Activated CD4-positive, alpha-beta T cell treated with anti-CD3 and anti-CD28 coated beads, Interleukin-2, amount 10 ng/mL, durations not matched to agents 7 days and 5 days (primary cell): ENCODE data around the gene CUX1. TPM values are rescaled to one million over a fixed set of nuclear protein-coding genes. Genes with fewer than 3 reads are reported as not detected.

ENCODE experiments used
- CTCF ChIA-PET: fragments of 350-600 bp; sonication (Branson Sonifier 250); formaldehyde crosslinking; loops from one replicate; lab custom pipeline; 2021; ENCODE audit warnings: antibody characterized with exemption; lab: Charles Lee
- POLR2A ChIA-PET: fragments of 350-600 bp; sonication (Branson Sonifier 250); formaldehyde crosslinking; loops from one replicate; lab custom pipeline; 2021; ENCODE audit warnings: antibody characterized with exemption; lab: Charles Lee
- DNase-seq: peaks from one replicate; pipeline ENCODE4 v3.0.0-alpha.2; 2020
- H3K27ac Mint-ChIP-seq: one replicate; pipeline ENCODE4 v1.8.0; 2021; ENCODE audit warnings: mild to moderate bottlenecking, moderate library complexity, mixed read lengths
- H3K27me3 Mint-ChIP-seq: one replicate; pipeline ENCODE4 v1.8.0; 2021; ENCODE audit warnings: mixed read lengths
- H3K36me3 Mint-ChIP-seq: one replicate; pipeline ENCODE4 v1.8.0; 2021; ENCODE audit warnings: low read depth, mixed read lengths
- H3K4me1 Mint-ChIP-seq: one replicate; pipeline ENCODE4 v1.8.0; 2021; ENCODE audit warnings: mixed read lengths
- H3K4me3 Mint-ChIP-seq: one replicate; pipeline ENCODE4 v1.8.0; 2021; ENCODE audit warnings: mild to moderate bottlenecking, moderate library complexity, mixed read lengths
- H3K9me3 Mint-ChIP-seq: one replicate; pipeline ENCODE4 v1.8.0; 2021; ENCODE audit warnings: mixed read lengths
- total RNA-seq, 2 experiments: library from RNA; stranded (reverse); gene quantifications; one replicate each; pipeline ENCODE4 v1.2.3, GENCODE V29; 2021

CUX1 gene
- total RNA-seq, 2 experiments from 2014 or later: 27.8 to 34.7 TPM

- Mint-ChIP-seq H3K36me3 (no peaks in the 10 kb centered on the region), H3K27ac (no peak overlapping the region), H3K4me3 (no peak overlapping the region), H3K27me3 (no peaks in the 10 kb centered on the region), H3K9me3 (peaks cover under 1% of the 10 kb centered on the region), H3K4me1 (peaks cover 5% of the 10 kb centered on the region)
- no peak for DNase-seq
- CTCF ChIA-PET: no interaction called here
- POLR2A ChIA-PET: no interaction called here
These were observed 242.1 kb downstream of the CUX1 start for GRCh38 chr7:102059524-102059923.

- H3K27me3 Mint-ChIP-seq: no peaks in the 10 kb centered on the region
- H3K9me3 Mint-ChIP-seq: no peaks in the 10 kb centered on the region
- no peaks in the 10 kb centered on the region for H3K4me1 Mint-ChIP-seq
- POLR2A ChIA-PET: no interaction called here
- no peaks in the 10 kb centered on the region for H3K36me3 Mint-ChIP-seq
- H3K27ac Mint-ChIP-seq: no peak overlapping the region
- no peak for DNase-seq
- CTCF ChIA-PET: interaction anchor here (1.3 kb wide), 1 partner anchor 29 kb away, joined by 4 read pairs; no protein-coding TSS in a partner anchor
- no peak overlapping the region for H3K4me3 Mint-ChIP-seq
These were observed 244.0 kb downstream of the CUX1 start for GRCh38 chr7:102061354-102061945.

DNA sequence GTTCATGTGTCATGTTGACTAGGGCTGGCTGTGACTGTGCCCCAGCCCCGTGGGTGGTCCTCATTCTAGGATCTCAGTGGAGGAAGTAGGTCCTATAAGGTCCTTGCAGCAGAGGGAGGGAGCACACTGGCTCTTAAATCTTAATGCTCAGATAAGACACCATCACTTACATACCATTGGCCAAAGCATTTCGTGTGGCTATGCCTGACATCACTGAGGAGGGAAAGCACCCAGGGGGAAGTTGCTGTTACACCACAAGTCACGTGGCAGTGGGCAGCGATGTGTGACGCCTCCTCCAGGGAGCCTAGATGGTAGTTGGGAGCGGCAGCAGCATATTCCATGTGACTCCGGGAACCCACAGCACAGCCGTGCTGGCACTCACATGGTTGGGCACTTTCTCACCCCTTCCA, 244.6 kb downstream of the CUX1 start:
- ChIA-PET CTCF (interaction anchor here (1.3 kb wide), 1 partner anchor 30 kb away, joined by 4 read pairs; no protein-coding TSS in a partner anchor), POLR2A (no interaction called here)
- H3K27ac Mint-ChIP-seq: no peak overlapping the region
- H3K36me3 Mint-ChIP-seq: no peaks in the 10 kb centered on the region
- no peaks in the 10 kb centered on the region for H3K27me3 Mint-ChIP-seq
- H3K4me1 Mint-ChIP-seq: no peaks in the 10 kb centered on the region
- no peaks in the 10 kb centered on the region for H3K9me3 Mint-ChIP-seq
- no peak for DNase-seq
- no peak overlapping the region for H3K4me3 Mint-ChIP-seq

- Mint-ChIP-seq H3K4me3 (no peak overlapping the region), H3K9me3 (no peaks in the 10 kb centered on the region), H3K27me3 (no peaks in the 10 kb centered on the region), H3K4me1 (no peaks in the 10 kb centered on the region), H3K27ac (no peak overlapping the region), H3K36me3 (no peaks in the 10 kb centered on the region)
- DNase-seq: no peak
- POLR2A ChIA-PET: no interaction called here
- CTCF ChIA-PET: interaction anchor here (0.8 kb wide), 1 partner anchor 12 kb away, joined by 4 read pairs; no protein-coding TSS in a partner anchor
These were observed 246.3 kb downstream of the CUX1 start for GRCh38 chr7:102063690-102064180.

GRCh38 chr7:102064361-102065025, 247.1 kb downstream of the CUX1 start:
- H3K4me3 Mint-ChIP-seq: no peak overlapping the region
- CTCF ChIA-PET: interaction anchor here (0.6 to 0.8 kb wide), 2 partner anchors 13 to 26 kb away, joined by 3 to 4 read pairs; no protein-coding TSS in a partner anchor
- DNase-seq: no peak
- H3K27me3 Mint-ChIP-seq: no peaks in the 10 kb centered on the region
- H3K27ac Mint-ChIP-seq: peak overlapping the region; percentile 41
- H3K9me3 Mint-ChIP-seq: no peaks in the 10 kb centered on the region
- no peaks in the 10 kb centered on the region for H3K36me3 Mint-ChIP-seq
- H3K4me1 Mint-ChIP-seq: no peaks in the 10 kb centered on the region
- POLR2A ChIA-PET: no interaction called here

DNA sequence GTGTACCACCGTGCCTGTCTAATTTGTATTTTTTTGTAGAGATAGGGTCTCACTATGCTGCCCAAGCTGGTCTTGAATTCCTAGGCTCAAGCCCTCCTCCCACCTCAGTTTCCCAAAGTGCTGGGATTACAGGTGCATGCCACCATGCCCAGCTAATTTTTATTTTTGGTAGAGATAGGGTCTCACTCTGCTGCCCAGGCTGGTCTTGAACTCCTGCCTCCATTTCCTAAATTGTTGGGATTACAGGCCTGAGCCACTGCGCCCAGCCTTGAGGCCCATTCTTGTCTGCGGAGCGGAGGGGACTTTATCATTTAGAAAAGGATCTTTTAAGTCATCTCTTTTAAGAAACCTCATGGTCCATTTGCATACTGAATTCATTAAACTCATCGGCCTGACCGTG, 247.8 kb downstream of the CUX1 start:
- Mint-ChIP-seq H3K27ac (no peak overlapping the region), H3K4me3 (no peak overlapping the region), H3K9me3 (peaks cover 3% of the 10 kb centered on the region), H3K27me3 (no peaks in the 10 kb centered on the region), H3K36me3 (peaks cover 3% of the 10 kb centered on the region), H3K4me1 (no peaks in the 10 kb centered on the region)
- ChIA-PET POLR2A (no interaction called here), CTCF (no interaction called here)
- no peak for DNase-seq

DNA sequence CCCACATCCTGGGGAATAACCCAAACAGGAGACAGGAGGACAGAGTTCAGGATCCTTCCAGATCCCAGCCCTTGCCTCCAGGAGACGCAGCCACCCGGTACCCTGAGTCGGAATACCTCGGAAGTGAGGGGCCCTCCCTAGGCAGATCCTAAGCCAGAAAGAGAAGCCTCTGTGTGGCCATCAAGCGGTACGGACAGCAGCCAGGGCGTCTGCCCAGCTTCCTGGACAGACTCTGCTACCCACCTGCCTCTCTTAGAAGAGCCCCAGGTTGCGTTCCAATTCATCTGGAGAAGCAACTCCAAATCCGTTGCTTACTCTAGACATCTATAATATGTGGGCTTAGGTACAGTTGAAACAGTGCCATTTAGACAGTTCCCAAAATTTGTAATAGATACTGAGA, 249.1 kb downstream of the CUX1 start:
- DNase-seq: no peak
- Mint-ChIP-seq H3K36me3 (peaks cover 8% of the 10 kb centered on the region), H3K4me1 (no peaks in the 10 kb centered on the region), H3K9me3 (peaks cover 11% of the 10 kb centered on the region), H3K4me3 (no peak overlapping the region), H3K27ac (no peak overlapping the region), H3K27me3 (no peaks in the 10 kb centered on the region)
- POLR2A ChIA-PET: no interaction called here
- CTCF ChIA-PET: interaction anchor here (0.6 kb wide), 1 partner anchor 733 kb away, joined by 3 read pairs; no protein-coding TSS in a partner anchor

DNA sequence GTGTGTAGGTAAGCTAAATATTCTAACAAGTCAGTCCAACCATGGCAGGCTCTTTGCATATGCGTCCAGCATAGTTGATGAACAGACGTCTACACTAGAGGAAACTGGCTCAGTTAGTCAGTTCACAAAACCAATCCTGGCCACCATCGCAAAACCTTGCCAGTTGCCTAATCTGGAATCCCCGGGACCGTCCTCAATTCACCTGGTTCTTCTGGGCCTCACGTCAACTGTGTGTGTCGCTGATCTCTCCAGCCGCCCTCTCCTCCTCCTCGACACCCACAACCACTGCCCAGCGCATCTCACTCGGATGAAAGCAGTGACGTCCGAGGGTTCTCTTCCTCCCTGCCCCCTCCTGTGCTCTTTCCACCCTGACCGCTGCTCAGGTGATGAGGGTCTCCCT, 251.4 kb downstream of the CUX1 start:
- Mint-ChIP-seq H3K36me3 (peaks cover 20% of the 10 kb centered on the region), H3K9me3 (peaks cover 18% of the 10 kb centered on the region), H3K27me3 (no peaks in the 10 kb centered on the region), H3K4me1 (peaks cover 2% of the 10 kb centered on the region), H3K4me3 (no peak overlapping the region), H3K27ac (no peak overlapping the region)
- CTCF ChIA-PET: interaction anchor here (0.5 kb wide), 1 partner anchor 166 kb away, joined by 3 read pairs; no protein-coding TSS in a partner anchor
- POLR2A ChIA-PET: no interaction called here
- no peak for DNase-seq

DNA sequence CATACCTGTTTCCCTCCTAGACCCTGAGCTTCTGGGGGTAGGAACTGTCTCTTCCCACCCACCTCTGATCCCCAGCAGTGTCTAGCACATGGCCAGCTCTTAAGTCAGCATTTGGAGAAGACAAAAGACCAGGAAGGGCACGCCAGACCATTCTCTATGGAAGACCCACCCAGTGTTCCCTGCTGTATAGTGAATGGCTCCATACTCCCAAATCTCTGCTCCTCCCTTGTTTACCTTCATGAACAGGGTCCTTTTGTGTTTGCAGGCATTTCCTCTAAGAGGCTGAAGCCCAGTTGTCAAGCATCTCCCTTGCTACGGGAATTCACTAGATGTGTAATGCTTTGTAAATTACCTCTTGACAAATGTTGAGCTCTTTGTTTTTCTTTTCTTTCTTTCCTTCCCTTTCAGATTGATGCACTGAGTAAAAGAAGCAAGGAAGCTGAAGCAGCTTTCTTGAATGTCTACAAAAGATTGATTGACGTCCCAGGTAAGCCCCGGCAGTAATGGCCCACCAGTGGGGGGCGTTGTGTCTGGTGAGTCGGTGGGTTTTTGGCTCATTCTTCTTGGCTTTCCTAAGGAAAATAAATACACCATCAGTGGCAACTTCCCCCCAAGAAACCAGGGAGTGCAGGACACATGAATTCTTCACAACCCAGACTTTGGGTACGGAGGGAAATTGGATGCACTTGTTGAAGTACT, 252.7 kb downstream of the CUX1 start:
- ChIA-PET POLR2A (no interaction called here), CTCF (interaction anchor here (0.6 kb wide), 1 partner anchor 413 kb away, joined by 4 read pairs; no protein-coding TSS in a partner anchor)
- H3K9me3 Mint-ChIP-seq: peaks cover 18% of the 10 kb centered on the region
- no peak overlapping the region for H3K27ac Mint-ChIP-seq
- H3K4me1 Mint-ChIP-seq: peaks cover 2% of the 10 kb centered on the region
- no peaks in the 10 kb centered on the region for H3K27me3 Mint-ChIP-seq
- peaks cover 20% of the 10 kb centered on the region for H3K36me3 Mint-ChIP-seq
- no peak for DNase-seq
- H3K4me3 Mint-ChIP-seq: no peak overlapping the region

DNA sequence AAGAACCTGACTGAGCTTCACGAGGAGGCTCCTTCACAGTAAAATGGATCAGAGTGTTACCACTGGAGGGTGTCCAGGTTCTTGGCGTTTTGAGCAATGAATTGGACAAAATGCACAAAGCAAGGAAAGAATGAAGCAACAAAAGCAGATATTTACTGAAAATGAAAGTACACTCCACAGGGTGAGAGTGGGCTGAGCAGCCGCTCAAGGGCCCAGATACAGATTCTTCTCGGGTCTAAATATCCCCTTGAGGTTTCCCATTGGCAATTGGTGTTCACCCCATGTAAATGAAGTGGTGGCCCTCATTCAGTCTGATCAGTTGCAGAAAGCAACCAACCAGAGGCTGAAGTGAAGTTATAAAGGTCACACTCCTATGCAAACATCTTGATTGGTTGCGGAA, 254.6 kb downstream of the CUX1 start:
- Mint-ChIP-seq H3K4me3 (no peak overlapping the region), H3K36me3 (peaks cover 20% of the 10 kb centered on the region), H3K9me3 (peaks cover 18% of the 10 kb centered on the region), H3K27ac (no peak overlapping the region), H3K4me1 (peaks cover 3% of the 10 kb centered on the region), H3K27me3 (no peaks in the 10 kb centered on the region)
- CTCF ChIA-PET: interaction anchor here (0.5 kb wide), 1 partner anchor 125 kb away, joined by 3 read pairs; no protein-coding TSS in a partner anchor
- POLR2A ChIA-PET: no interaction called here
- no peak for DNase-seq

- H3K4me3 Mint-ChIP-seq: no peak overlapping the region
- peaks cover 20% of the 10 kb centered on the region for H3K36me3 Mint-ChIP-seq
- peaks cover 7% of the 10 kb centered on the region for H3K4me1 Mint-ChIP-seq
- H3K9me3 Mint-ChIP-seq: peaks cover 18% of the 10 kb centered on the region
- ChIA-PET POLR2A (no interaction called here), CTCF (no interaction called here)
- no peak overlapping the region for H3K27ac Mint-ChIP-seq
- H3K27me3 Mint-ChIP-seq: no peaks in the 10 kb centered on the region
- no peak for DNase-seq
These were observed 255.3 kb downstream of the CUX1 start for GRCh38 chr7:102072636-102073209.

- Mint-ChIP-seq H3K9me3 (peaks cover 18% of the 10 kb centered on the region), H3K27ac (no peak overlapping the region), H3K27me3 (no peaks in the 10 kb centered on the region), H3K36me3 (peaks cover 20% of the 10 kb centered on the region), H3K4me1 (peaks cover 7% of the 10 kb centered on the region), H3K4me3 (no peak overlapping the region)
- ChIA-PET POLR2A (no interaction called here), CTCF (no interaction called here)
- DNase-seq: no peak
These were observed 256.8 kb downstream of the CUX1 start for GRCh38 chr7:102073931-102074880.
